HepG2 (cell line): ENCODE results near the gene PSMB2.

Experiments used
- BRCA1 ChIP-seq: sonication (generic); formaldehyde crosslinking; IDR thresholded peaks from 2 replicates; pipeline ENCODE4 v1.4.0; 2020; ENCODE audit warnings: missing genetic modification reagents
- CERS6 ChIP-seq: sonication (generic); formaldehyde crosslinking; IDR thresholded peaks from 2 replicates; pipeline ENCODE4 v1.5.0; 2020; ENCODE audit warnings: missing genetic modification reagents
- EP300 ChIP-seq, 3 experiments: sonication (generic) in 1 of 3; formaldehyde crosslinking in 1 of 3; IDR thresholded peaks; 2 replicates each; pipeline versions ENCODE4 v1.5.1 to v1.6.1; 2011 to 2020; ENCODE audit warnings: low read depth in 2 of 3, low read length in 2 of 3, borderline replicate concordance in 1 of 3, improper control_type of control experiment in 1 of 3, mild to moderate bottlenecking in 1 of 3, missing genetic modification reagents in 1 of 3, moderate library complexity in 1 of 3
- GTF2F1 ChIP-seq: fragments of 150-350 bp; IDR thresholded peaks from 2 replicates; pipeline ENCODE4 v1.6.1; 2014; ENCODE audit warnings: low read length
- KDM5B ChIP-seq: sonication (generic); formaldehyde crosslinking; IDR thresholded peaks from 2 replicates; pipeline ENCODE4 v1.4.0; 2020; ENCODE audit warnings: missing genetic modification reagents, mild to moderate bottlenecking, borderline replicate concordance
- NFATC3 ChIP-seq: sonication (generic); formaldehyde crosslinking; IDR thresholded peaks from 2 replicates; pipeline ENCODE4 v1.5.1; 2020; ENCODE audit warnings: mild to moderate bottlenecking, missing genetic modification reagents
- POLR2AphosphoS5 ChIP-seq: IDR thresholded peaks from 2 replicates; pipeline ENCODE4 v1.6.1; 2012; ENCODE audit warnings: low read depth, low read length
- THAP11 ChIP-seq: IDR thresholded peaks from 2 replicates; pipeline ENCODE4 v1.6.1; 2016; ENCODE audit warnings: missing biosample characterization, missing genetic modification reagents
- TP53 ChIP-seq: sonication (generic); formaldehyde crosslinking; conservative IDR thresholded peaks from 2 replicates; pipeline ENCODE4 v1.4.0; 2020; ENCODE audit warnings: missing genetic modification reagents
- ZNF205 ChIP-seq: IDR thresholded peaks from 2 replicates; pipeline ENCODE4 v1.6.1; 2018; ENCODE audit warnings: missing biosample characterization, missing genetic modification reagents
- TF ChIP-seq, protein P1 (sequence below): sonication (generic); formaldehyde crosslinking; conservative IDR thresholded peaks from 2 replicates; pipeline ENCODE4 v1.4.0; 2020; ENCODE audit warnings: missing genetic modification reagents
- TF ChIP-seq, protein P2 (sequence below): sonication (generic); formaldehyde crosslinking; IDR thresholded peaks from 2 replicates; pipeline ENCODE4 v1.5.0; 2020; ENCODE audit warnings: mild to moderate bottlenecking, missing genetic modification reagents, moderate library complexity

GRCh38 chr1:35633547-35633946 lies 7.8 kb downstream of the PSMB2 start:
- no peak for TF ChIP-seq POLR2AphosphoS5
- TF ChIP-seq, protein P1, sequence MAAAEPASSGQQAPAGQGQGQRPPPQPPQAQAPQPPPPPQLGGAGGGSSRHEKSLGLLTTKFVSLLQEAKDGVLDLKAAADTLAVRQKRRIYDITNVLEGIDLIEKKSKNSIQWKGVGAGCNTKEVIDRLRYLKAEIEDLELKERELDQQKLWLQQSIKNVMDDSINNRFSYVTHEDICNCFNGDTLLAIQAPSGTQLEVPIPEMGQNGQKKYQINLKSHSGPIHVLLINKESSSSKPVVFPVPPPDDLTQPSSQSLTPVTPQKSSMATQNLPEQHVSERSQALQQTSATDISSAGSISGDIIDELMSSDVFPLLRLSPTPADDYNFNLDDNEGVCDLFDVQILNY (CRISPR knock-in tag), result no peak
- TF ChIP-seq ZNF205 (CRISPR knock-in tag), result no peak
- TF ChIP-seq NFATC3 (CRISPR knock-in tag), result no peak
- TF ChIP-seq KDM5B (CRISPR knock-in tag), result no peak
- no peak for TF ChIP-seq BRCA1 (CRISPR knock-in tag)
- TF ChIP-seq TP53 (CRISPR knock-in tag), result no peak
- TF ChIP-seq EP300 (IDR thresholded peaks at IDR 0.05; ENCODE audit: low read depth in 2 of 2, low read length in 2 of 2), result no peak
- TF ChIP-seq EP300 (CRISPR knock-in tag; IDR thresholded peaks at IDR 0.05; ENCODE audit: borderline replicate concordance), result no peak
- TF ChIP-seq CERS6, result no peak
- no peak for TF ChIP-seq GTF2F1
- TF ChIP-seq, protein P2, sequence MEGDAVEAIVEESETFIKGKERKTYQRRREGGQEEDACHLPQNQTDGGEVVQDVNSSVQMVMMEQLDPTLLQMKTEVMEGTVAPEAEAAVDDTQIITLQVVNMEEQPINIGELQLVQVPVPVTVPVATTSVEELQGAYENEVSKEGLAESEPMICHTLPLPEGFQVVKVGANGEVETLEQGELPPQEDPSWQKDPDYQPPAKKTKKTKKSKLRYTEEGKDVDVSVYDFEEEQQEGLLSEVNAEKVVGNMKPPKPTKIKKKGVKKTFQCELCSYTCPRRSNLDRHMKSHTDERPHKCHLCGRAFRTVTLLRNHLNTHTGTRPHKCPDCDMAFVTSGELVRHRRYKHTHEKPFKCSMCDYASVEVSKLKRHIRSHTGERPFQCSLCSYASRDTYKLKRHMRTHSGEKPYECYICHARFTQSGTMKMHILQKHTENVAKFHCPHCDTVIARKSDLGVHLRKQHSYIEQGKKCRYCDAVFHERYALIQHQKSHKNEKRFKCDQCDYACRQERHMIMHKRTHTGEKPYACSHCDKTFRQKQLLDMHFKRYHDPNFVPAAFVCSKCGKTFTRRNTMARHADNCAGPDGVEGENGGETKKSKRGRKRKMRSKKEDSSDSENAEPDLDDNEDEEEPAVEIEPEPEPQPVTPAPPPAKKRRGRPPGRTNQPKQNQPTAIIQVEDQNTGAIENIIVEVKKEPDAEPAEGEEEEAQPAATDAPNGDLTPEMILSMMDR (CRISPR knock-in tag), result no peak
- no peak for TF ChIP-seq THAP11 (CRISPR knock-in tag)
